ENCODE results near the gene GPR55. TPM values are rescaled to one million over a fixed set of nuclear protein-coding genes. Genes with fewer than 3 reads are reported as not detected.

Gene GPR55
- total and polyA plus RNA-seq, 8 donors, result 0.06 to 0.24 (median 0.09) TPM; not detected in 3

DNA sequence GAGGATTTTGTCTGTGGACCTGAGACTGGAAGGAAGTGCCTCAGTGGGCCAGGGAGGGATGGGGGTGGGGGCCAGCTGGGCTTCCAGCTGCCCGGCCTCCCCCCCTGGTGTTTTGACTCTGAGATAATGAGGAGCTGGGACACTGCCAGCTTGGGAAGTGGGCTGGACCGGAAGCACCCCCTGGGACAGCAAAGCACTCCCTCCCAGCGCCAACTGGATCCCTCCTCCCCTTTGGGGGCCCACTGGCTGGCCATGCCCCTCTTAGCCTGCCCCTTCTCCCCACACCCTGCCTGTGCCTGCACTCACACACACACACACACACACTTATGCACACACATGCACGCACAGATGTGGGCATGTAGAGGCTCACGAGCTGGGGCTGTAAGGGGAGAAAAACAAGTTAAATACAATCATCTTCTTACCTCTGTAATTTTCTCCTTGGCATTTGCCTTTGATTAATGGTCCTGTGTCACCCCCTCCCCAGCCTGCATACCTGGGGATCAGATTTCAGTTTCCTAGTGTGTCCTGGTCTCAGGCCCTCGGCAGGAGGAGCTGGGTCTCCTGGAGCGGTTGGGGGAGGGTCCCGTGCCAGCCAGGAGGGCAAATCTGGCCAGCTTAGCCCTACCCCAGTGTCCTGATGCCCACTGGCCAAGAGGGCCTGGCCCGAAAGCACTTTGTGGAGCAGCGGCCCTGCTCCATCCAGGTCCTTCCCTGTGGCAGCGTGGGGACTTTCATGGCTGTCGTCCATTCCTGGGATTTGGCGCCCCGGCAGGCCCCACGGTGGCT, 56.7 kb downstream of the GPR55 start:
- Histone ChIP-seq H3K27ac (no peak overlapping the region), H3K36me3 (no peaks in the 10 kb centered on the region), H3K4me1 (peaks cover 0 to 56% of the 10 kb centered on the region in 2 donors), H3K27me3 (peaks cover 0 to 35% of the 10 kb centered on the region in 2 donors), H3K9me3 (no peaks in the 10 kb centered on the region), H3K4me3 (no peak overlapping the region)
- DNase-seq (peak in 2 of 4 donors; percentile 68 to 75), ATAC-seq (no peak)
- TF ChIP-seq, protein P1, sequence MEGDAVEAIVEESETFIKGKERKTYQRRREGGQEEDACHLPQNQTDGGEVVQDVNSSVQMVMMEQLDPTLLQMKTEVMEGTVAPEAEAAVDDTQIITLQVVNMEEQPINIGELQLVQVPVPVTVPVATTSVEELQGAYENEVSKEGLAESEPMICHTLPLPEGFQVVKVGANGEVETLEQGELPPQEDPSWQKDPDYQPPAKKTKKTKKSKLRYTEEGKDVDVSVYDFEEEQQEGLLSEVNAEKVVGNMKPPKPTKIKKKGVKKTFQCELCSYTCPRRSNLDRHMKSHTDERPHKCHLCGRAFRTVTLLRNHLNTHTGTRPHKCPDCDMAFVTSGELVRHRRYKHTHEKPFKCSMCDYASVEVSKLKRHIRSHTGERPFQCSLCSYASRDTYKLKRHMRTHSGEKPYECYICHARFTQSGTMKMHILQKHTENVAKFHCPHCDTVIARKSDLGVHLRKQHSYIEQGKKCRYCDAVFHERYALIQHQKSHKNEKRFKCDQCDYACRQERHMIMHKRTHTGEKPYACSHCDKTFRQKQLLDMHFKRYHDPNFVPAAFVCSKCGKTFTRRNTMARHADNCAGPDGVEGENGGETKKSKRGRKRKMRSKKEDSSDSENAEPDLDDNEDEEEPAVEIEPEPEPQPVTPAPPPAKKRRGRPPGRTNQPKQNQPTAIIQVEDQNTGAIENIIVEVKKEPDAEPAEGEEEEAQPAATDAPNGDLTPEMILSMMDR (IDR thresholded peaks at IDR 0.05), result no peak
- intact Hi-C loops (cut with DNase I), result no loop called here

DNA sequence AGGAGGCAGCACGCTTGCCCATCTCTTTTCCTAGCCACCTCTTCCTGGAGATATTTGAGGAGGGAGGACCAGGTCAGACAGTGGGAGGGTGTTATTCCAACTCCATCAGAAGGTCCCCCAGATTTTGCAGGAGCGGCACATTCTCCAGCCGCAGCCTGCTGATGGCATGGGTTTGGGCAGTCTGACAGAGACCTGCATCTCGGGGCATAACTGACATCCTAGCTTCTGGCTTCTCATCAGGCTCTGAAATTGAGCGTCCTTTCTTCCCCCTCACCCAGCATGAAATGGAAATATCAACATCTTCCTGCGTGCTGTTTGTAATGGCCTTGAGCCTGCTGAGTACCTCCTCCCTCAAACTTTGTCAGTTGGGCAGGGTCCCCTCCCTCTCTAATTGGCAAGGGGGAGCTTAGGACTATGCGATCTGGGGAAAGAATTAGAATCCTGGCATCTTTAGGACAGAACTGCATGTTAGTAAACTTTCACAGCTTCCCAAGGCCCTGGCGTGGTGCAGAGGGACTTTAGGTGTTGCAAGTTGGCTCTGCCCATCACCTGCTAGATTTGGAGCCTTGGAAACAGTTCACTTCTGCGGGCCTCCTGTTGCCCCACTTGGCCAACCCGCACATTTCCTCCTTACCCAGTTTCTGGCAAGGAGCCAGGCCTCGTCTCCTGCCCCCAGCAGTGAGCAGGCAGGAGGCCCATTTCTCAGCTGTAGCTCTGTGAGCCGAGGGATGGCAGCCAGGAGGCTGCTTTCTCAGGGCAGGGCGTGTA, 58.1 kb downstream of the GPR55 start:
- no peak for ATAC-seq
- Histone ChIP-seq H3K36me3 (no peaks in the 10 kb centered on the region), H3K4me3 (no peak overlapping the region), H3K9me3 (no peaks in the 10 kb centered on the region), H3K27me3 (peaks cover 0 to 49% of the 10 kb centered on the region in 2 donors), H3K4me1 (peaks cover 0 to 56% of the 10 kb centered on the region in 2 donors), H3K27ac (no peak overlapping the region)
- TF ChIP-seq, protein P1 (IDR thresholded peaks at IDR 0.05), result no peak
- DNase-seq, result peak in 1 of 4 donors; percentile 65
- intact Hi-C loops (cut with DNase I), result no loop called here

DNA sequence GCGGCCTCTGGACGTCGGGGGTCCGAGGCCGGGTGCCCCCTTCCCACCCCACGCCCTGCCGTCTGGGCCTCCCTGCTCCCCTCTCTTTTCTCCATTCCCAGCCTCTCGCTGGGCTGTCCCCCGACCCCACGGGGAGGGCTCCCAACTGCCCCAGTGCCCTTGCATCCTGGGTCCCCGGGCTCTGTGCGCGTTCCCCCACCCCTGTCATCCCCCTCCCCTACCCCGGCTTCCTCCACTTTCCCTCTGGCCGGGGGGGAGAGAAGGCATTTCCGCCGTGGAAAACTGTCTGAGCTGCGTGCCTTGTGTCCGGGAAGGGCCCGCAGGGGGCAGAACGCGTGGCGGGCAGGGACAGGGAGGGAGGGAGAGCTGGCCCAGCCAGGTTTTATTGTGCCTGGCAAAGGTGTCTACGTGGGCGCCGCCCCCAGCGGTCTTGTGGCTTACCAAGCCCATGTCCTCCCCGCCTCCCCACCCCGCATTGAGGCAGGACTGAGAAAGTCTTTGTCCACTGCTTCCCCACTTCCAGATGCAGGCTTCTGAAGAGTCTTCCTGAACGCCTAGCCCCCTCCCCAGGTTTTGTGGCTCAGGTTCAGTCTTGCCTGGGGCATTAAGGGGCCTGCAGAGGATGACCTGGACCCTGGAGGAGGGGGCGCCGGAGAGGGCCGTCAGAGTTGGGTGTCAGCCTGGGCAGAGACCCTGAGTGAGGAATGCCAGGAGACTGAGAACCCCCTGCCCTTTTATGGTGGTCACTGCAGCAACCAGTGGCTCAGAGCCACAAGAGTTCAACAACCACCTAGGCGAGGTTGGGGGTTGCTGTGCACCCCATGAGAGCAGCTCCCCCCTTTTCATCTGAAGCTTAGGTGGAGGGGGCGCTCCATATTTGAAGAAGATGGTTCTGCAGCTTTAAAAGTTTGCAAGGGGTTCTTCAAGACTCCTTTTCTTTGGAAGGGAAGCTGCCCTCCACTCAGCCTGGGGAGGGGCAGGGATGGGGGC, 59.0 kb downstream of the GPR55 start:
- peak in 2 of 4 donors; percentile 57 to 79 for DNase-seq
- peaks cover 0 to 54% of the 10 kb centered on the region in 2 donors for H3K4me1 ChIP-seq

DNA sequence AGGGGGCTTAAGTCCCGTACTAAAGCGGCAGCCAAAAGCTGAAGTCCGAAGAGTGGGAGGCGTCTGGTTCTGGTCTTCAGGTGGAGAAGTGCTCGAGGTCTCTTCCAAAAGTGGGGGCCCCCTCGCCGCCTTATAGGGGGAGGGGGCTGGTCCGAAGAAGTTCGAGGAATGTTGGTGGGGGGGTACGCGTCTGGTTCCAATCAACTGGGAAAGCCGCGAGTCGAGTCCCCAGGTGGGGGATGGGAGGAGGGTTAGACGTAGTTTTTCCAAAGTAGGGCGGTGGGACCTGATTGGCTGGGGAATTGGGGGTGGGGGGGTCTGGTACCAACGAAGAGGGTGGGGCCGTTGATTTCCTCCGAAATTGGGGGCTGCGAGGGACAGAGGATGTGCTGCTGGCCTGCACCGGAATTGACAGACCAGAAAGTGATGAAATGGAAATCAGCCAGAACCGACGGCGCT, 59.7 kb downstream of the GPR55 start:
- Histone ChIP-seq H3K4me1 (peaks cover 0 to 47% of the 10 kb centered on the region in 2 donors), H3K36me3 (no peaks in the 10 kb centered on the region), H3K4me3 (peak overlapping the region; percentile 58 to 66), H3K9me3 (no peaks in the 10 kb centered on the region), H3K27ac (no peak overlapping the region), H3K27me3 (peaks cover 5 to 59% of the 10 kb centered on the region in 2 donors)
- ATAC-seq, result peak; percentile 4
- TF ChIP-seq, protein P1 (IDR thresholded peaks at IDR 0.05), result no peak
- DNase-seq, result no peak
- intact Hi-C loops (cut with DNase I), result no loop called here

More for the DNA sequence above, 59.0 kb downstream of the GPR55 start:
- Histone ChIP-seq H3K4me3 (peak overlapping the region; percentile 7 to 58), H3K27ac (no peak overlapping the region), H3K9me3 (no peaks in the 10 kb centered on the region), H3K27me3 (peaks cover under 1 to 58% of the 10 kb centered on the region in 2 donors), H3K36me3 (no peaks in the 10 kb centered on the region)
- TF ChIP-seq, protein P1 (IDR thresholded peaks at IDR 0.05), result no peak
- peak; percentile 8 for ATAC-seq
- intact Hi-C loops (cut with DNase I), result no loop called here

All from left lung (tissue), 10 donors.